IMR-90 (cell line): ENCODE measurements around the gene SMC4. TPM values are rescaled to one million over a fixed set of nuclear protein-coding genes. Genes with fewer than 3 reads are reported as not detected.

ENCODE experiments used
- ATAC-seq: fragments of 200-7000 bp; cut with Tn5 transposase; 2 replicates; pipeline ENCODE4 v1.9.1; 2020; ENCODE audit warnings: low read depth, mild to moderate bottlenecking, moderate library complexity
- BruUV-seq: library from RNA; stranded (reverse); fragments of 400-500 nt; replicated peaks from 2 replicates; lab custom pipeline; 2021; lab: Mats Ljungman, UMichigan
- CTCF ChIA-PET: fragments of 300-600 bp; formaldehyde crosslinking; extraction: SDS; loops from one replicate; lab custom pipeline; 2021; ENCODE audit warnings: antibody characterized with exemption; lab: Yijun Ruan, JAX
- POLR2A ChIA-PET: fragments of 300-600 bp; sonication (Branson Sonifier 250); formaldehyde crosslinking; loops from one replicate; lab custom pipeline; 2022; ENCODE audit warnings: antibody characterized with exemption; ENCODE audit not compliant: unreplicated experiment; lab: Charles Lee
- DNase-seq: peaks from one replicate; pipeline ENCODE4 v3.0.0; 2013
- H2AFZ ChIP-seq: replicated peaks from 2 replicates; pipeline ENCODE3; 2013; ENCODE audit warnings: low read length, mild to moderate bottlenecking; ENCODE audit not compliant: poor library complexity
- H2AK5ac ChIP-seq: 2 replicates; pipeline ENCODE4 v1.6.1; 2013; ENCODE audit warnings: low read depth, low read length, inconsistent platforms
- H2AK9ac ChIP-seq: replicated peaks from 2 replicates; pipeline ENCODE3; 2013; ENCODE audit warnings: mild to moderate bottlenecking, low read depth, low read length, moderate library complexity; ENCODE audit not compliant: poor library complexity
- H2BK120ac ChIP-seq: 2 replicates; pipeline ENCODE4 v1.6.1; 2013; ENCODE audit warnings: low read depth, low read length, inconsistent platforms
- H2BK15ac ChIP-seq: 3 replicates; pipeline ENCODE4 v1.6.1; 2013; ENCODE audit warnings: low read depth, low read length, inconsistent platforms
- H2BK20ac ChIP-seq: 2 replicates; pipeline ENCODE4 v1.6.1; 2013; ENCODE audit warnings: low read depth, mild to moderate bottlenecking, inconsistent platforms, low read length, moderate library complexity
- H2BK5ac ChIP-seq: 2 replicates; pipeline ENCODE4 v1.6.1; 2013; ENCODE audit warnings: mild to moderate bottlenecking, low read depth, low read length, inconsistent platforms; ENCODE audit not compliant: poor library complexity, severe bottlenecking
- H3K14ac ChIP-seq: replicated peaks from 2 replicates; pipeline ENCODE4 v1.6.1; 2013; ENCODE audit warnings: low read depth, low read length, inconsistent platforms
- H3K18ac ChIP-seq: 2 replicates; pipeline ENCODE4 v1.6.1; 2013; ENCODE audit warnings: low read depth, low read length, control low read depth
- H3K23ac ChIP-seq: 2 replicates; pipeline ENCODE4 v1.6.1; 2013; ENCODE audit warnings: low read depth, low read length, inconsistent platforms
- H3K27ac ChIP-seq: 2 replicates; pipeline ENCODE4 v1.5.1; 2013; ENCODE audit warnings: mild to moderate bottlenecking, control low read depth, low read length; ENCODE audit not compliant: insufficient read depth
- H3K27me3 ChIP-seq: 2 replicates; pipeline ENCODE4 v1.6.1; 2013; ENCODE audit warnings: low read length; ENCODE audit not compliant: control insufficient read depth, insufficient read depth
- H3K36me3 ChIP-seq: 2 replicates; pipeline ENCODE4 v1.6.1; 2013; ENCODE audit warnings: low read length, mixed read lengths; ENCODE audit not compliant: control insufficient read depth, insufficient read depth
- H3K4ac ChIP-seq: 2 replicates; pipeline ENCODE4 v1.6.1; 2013; ENCODE audit warnings: low read depth, low read length, inconsistent platforms
- H3K4me1 ChIP-seq: 2 replicates; pipeline ENCODE4 v1.6.1; 2013; ENCODE audit warnings: low read length, mixed read lengths; ENCODE audit not compliant: control insufficient read depth, insufficient read depth
- H3K4me2 ChIP-seq: 2 replicates; pipeline ENCODE4 v1.6.1; 2013; ENCODE audit warnings: low read depth, mild to moderate bottlenecking, control low read depth, low read length, moderate library complexity
- H3K4me3 ChIP-seq: 2 replicates; pipeline ENCODE4 v1.5.1; 2013; ENCODE audit warnings: low read depth, mild to moderate bottlenecking, control low read depth, low read length, moderate library complexity; ENCODE audit not compliant: insufficient read depth
- H3K56ac ChIP-seq: 2 replicates; pipeline ENCODE4 v1.6.1; 2013; ENCODE audit warnings: low read length, inconsistent platforms; ENCODE audit not compliant: insufficient read depth; ENCODE audit errors: extremely low read depth
- H3K79me1 ChIP-seq, 2 experiments: 2 replicates each; pipeline ENCODE4 v1.6.1; 2013; ENCODE audit warnings: low read length in 2 of 2, inconsistent platforms in 1 of 2, low read depth in 1 of 2
- H3K9ac ChIP-seq: 2 replicates; pipeline ENCODE4 v1.6.1; 2013; ENCODE audit warnings: low read depth, low read length, control low read depth
- H3K9me1 ChIP-seq: 2 replicates; pipeline ENCODE4 v1.6.1; 2013; ENCODE audit warnings: low read length, inconsistent platforms; ENCODE audit not compliant: insufficient read depth
- H3K9me3 ChIP-seq: 2 replicates; pipeline ENCODE4 v1.6.1; 2013; ENCODE audit warnings: low read length; ENCODE audit not compliant: control insufficient read depth, insufficient read depth
- H4K20me1 ChIP-seq: 2 replicates; pipeline ENCODE4 v1.6.1; 2013; ENCODE audit warnings: low read length, inconsistent platforms; ENCODE audit not compliant: insufficient read depth
- H4K5ac ChIP-seq: 2 replicates; pipeline ENCODE4 v1.6.1; 2013; ENCODE audit warnings: mild to moderate bottlenecking, low read depth, low read length, control low read depth
- H4K8ac ChIP-seq, 2 experiments: 2 replicates each; pipeline ENCODE4 v1.6.1; 2013; ENCODE audit warnings: low read depth in 2 of 2, low read length in 2 of 2, control low read depth in 1 of 2, inconsistent platforms in 1 of 2
- H4K91ac ChIP-seq: 2 replicates; pipeline ENCODE4 v1.6.1; 2013; ENCODE audit warnings: low read depth, low read length, inconsistent platforms; ENCODE audit not compliant: insufficient read depth
- MAFK ChIP-seq: IDR thresholded peaks from 2 replicates; pipeline ENCODE4 v1.6.1; 2012; ENCODE audit warnings: low read depth, low read length, improper control_type of control experiment
- WGBS, 2 experiments: methylation state at CpG; one replicate each; pipeline versions ENCODE4 v1.1.5 to v1.1.7; 2013; ENCODE audit warnings: missing lambda C conversion rate in 2 of 2; ENCODE audit not compliant: insufficient read length in 1 of 2; ENCODE audit errors: extremely low coverage in 2 of 2; 5-methylcytosine and 5-hydroxymethylcytosine counted together
- dilution Hi-C: fragments of 300-500 bp; cut with HindIII; formaldehyde crosslinking; loops from one replicate; pipeline ENCODE4 v1.14.3; 2018; ENCODE audit warnings: low sequenced_read_pairs; ENCODE audit not compliant: unreplicated experiment
- in situ Hi-C: fragments of 300-500 bp; cut with MboI; formaldehyde crosslinking; loops from 3 replicates; pipeline ENCODE4 v1.14.3; 2019; ENCODE audit warnings: low sequenced_read_pairs, inconsistent platforms, mixed read lengths
- intact Hi-C: fragments of 100-400 bp; cut with micrococcal nuclease; formaldehyde crosslinking; loops from 2 replicates; pipeline ENCODE4 v1.10.0; 2022
- polyA plus RNA-seq, 3 experiments: library from polyadenylated mRNA; depleted of rRNA; stranded (reverse); fragments of >200 nt; gene quantifications; 2 replicates each; pipeline ENCODE4 v1.2.3, GENCODE V29; 2012; ENCODE audit warnings: low replicate concordance in 1 of 3
- total RNA-seq: library from RNA; depleted of rRNA; stranded (reverse); fragments of >200 nt; gene quantifications from 2 replicates; pipeline ENCODE4 v1.2.3, GENCODE V29; 2012
- TF ChIP-seq, protein P1 (sequence below): conservative IDR thresholded peaks from 2 replicates; pipeline ENCODE4 v1.5.1; 2012; ENCODE audit warnings: mild to moderate bottlenecking, low read depth, low read length, improper control_type of control experiment
- TF ChIP-seq, protein P2 (sequence below): fragments of 150-350 bp; IDR thresholded peaks from 2 replicates; pipeline ENCODE4 v1.6.1; 2016; ENCODE audit warnings: low read depth, mild to moderate bottlenecking, low read length, moderate library complexity, borderline replicate concordance

The SMC4 gene
- total and polyA plus RNA-seq, 2 of the 4 experiments (the other 2 are of a cell fraction), result 48.8 to 50.1 TPM

DNA sequence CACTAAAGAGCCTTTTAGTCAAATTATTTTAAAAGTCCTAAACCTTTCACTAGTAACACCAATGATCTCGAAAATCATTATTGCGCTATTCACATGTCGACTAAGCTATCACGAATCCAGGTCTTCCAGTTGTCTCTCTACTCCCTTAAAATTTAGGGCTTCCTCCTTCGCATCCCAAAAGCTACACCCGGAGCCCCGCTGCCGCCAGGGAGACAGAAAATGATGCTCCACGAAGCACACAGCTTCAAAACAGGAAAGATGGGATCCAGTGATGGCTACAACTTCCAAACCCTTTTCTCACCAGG, 678 bp upstream of the SMC4 start:
- H2AFZ ChIP-seq, result peak overlapping the region; percentile 96
- no peaks in the 10 kb centered on the region for H3K9me3 ChIP-seq
- H4K91ac ChIP-seq, result peak overlapping the region; percentile 67
- H2BK120ac ChIP-seq, result peak overlapping the region; percentile 68
- peak overlapping the region; percentile 23 for H2BK5ac ChIP-seq
- no peak overlapping the region for H3K18ac ChIP-seq
- peak overlapping the region; percentile 21 to 95; a peak in 3 of 4 replicates for H4K8ac ChIP-seq
- H3K9me1 ChIP-seq, result no peaks in the 10 kb centered on the region
- in situ Hi-C loops (no loop called here), dilution Hi-C loops (no loop called here), intact Hi-C loops (no loop called here)
- H3K4me1 ChIP-seq, result peaks cover 3% of the 10 kb centered on the region; the same call in 1 of the 2 replicates
- DNase-seq (no peak), ATAC-seq (peak; percentile 7)
- peak overlapping the region; percentile 50; the same call in 1 of the 2 replicates for H2BK20ac ChIP-seq
- H3K27ac ChIP-seq, result peak overlapping the region; percentile 8
- H3K27me3 ChIP-seq, result no peaks in the 10 kb centered on the region
- H2AK9ac ChIP-seq, result peak overlapping the region; percentile 67
- H3K56ac ChIP-seq, result peak overlapping the region; percentile 74
- peak overlapping the region; percentile 20; the same call in 1 of the 3 replicates for H2BK15ac ChIP-seq
- peak overlapping the region; percentile 60 for H3K4me3 ChIP-seq
- CTCF ChIA-PET, result no interaction called here
- WGBS, 2 experiments, result 0% methylated on average over 3 of the region's 9 CpGs; no CpG with 5 or more reads in 1 of the 2 experiments
- peak overlapping the region; percentile 38; the same call in 1 of the 2 replicates for H4K5ac ChIP-seq
- H3K4ac ChIP-seq, result peak overlapping the region; percentile 84
- peaks cover 5 to 24% of the 10 kb centered on the region in 2 experiments for H3K79me1 ChIP-seq
- H4K20me1 ChIP-seq, result peaks cover 3% of the 10 kb centered on the region
- BruUV-seq, result no TSS peak
- H3K23ac ChIP-seq, result peak overlapping the region; percentile 97
- no peaks in the 10 kb centered on the region; the same call in 1 of the 2 replicates for H3K36me3 ChIP-seq
- peak overlapping the region; percentile 83 for H3K4me2 ChIP-seq
- H3K9ac ChIP-seq, result peak overlapping the region; percentile 54
- H3K14ac ChIP-seq, result peak overlapping the region; percentile 92
- H2AK5ac ChIP-seq, result no peak overlapping the region
- TF ChIP-seq, protein P1, sequence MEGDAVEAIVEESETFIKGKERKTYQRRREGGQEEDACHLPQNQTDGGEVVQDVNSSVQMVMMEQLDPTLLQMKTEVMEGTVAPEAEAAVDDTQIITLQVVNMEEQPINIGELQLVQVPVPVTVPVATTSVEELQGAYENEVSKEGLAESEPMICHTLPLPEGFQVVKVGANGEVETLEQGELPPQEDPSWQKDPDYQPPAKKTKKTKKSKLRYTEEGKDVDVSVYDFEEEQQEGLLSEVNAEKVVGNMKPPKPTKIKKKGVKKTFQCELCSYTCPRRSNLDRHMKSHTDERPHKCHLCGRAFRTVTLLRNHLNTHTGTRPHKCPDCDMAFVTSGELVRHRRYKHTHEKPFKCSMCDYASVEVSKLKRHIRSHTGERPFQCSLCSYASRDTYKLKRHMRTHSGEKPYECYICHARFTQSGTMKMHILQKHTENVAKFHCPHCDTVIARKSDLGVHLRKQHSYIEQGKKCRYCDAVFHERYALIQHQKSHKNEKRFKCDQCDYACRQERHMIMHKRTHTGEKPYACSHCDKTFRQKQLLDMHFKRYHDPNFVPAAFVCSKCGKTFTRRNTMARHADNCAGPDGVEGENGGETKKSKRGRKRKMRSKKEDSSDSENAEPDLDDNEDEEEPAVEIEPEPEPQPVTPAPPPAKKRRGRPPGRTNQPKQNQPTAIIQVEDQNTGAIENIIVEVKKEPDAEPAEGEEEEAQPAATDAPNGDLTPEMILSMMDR, result no peak
- TF ChIP-seq, protein P2, sequence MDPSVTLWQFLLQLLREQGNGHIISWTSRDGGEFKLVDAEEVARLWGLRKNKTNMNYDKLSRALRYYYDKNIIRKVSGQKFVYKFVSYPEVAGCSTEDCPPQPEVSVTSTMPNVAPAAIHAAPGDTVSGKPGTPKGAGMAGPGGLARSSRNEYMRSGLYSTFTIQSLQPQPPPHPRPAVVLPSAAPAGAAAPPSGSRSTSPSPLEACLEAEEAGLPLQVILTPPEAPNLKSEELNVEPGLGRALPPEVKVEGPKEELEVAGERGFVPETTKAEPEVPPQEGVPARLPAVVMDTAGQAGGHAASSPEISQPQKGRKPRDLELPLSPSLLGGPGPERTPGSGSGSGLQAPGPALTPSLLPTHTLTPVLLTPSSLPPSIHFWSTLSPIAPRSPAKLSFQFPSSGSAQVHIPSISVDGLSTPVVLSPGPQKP, result no peak
- TF ChIP-seq MAFK, result no peak
- POLR2A ChIA-PET, result no interaction called here
